Psoas muscle (tissue), 8 donors: Measurements from ENCODE around the gene SORBS2. TPM values are rescaled to one million over a fixed set of nuclear protein-coding genes. Genes with fewer than 3 reads are reported as not detected.

Experiments
- ATAC-seq, 4 donors: fragments of 200-7000 bp; cut with Tn5 transposase; one replicate each; pipeline ENCODE4 v1.9.1; 2020; ENCODE audit warnings: moderate library complexity in 3 of 4, mild to moderate bottlenecking in 2 of 4
- DNase-seq, 2 donors: peaks; one replicate each; pipeline ENCODE4 v3.0.0-alpha.2; 2020
- H3K27ac ChIP-seq: fragments of 200-600 bp; one replicate; pipeline ENCODE4 v1.8.0; 2022
- H3K27me3 ChIP-seq, 3 donors: fragments of 200-600 bp in 1 of 3; one replicate each; pipeline versions ENCODE4 v1.6.1 to v1.8.0; 2013 to 2022; ENCODE audit warnings: low read length in 2 of 3, mild to moderate bottlenecking in 2 of 3, moderate library complexity in 1 of 3; ENCODE audit not compliant: insufficient read depth in 3 of 3
- H3K36me3 ChIP-seq, 2 donors: fragments of 200-600 bp in 1 of 2; one replicate each; pipeline versions ENCODE4 v1.6.1 to v1.8.0; 2013 to 2022; ENCODE audit warnings: low read depth in 1 of 2, mild to moderate bottlenecking in 1 of 2, moderate library complexity in 1 of 2; ENCODE audit not compliant: insufficient read depth in 1 of 2
- H3K4me1 ChIP-seq: fragments of 200-600 bp; one replicate; pipeline ENCODE4 v1.8.0; 2022
- H3K4me3 ChIP-seq: fragments of 200-600 bp; one replicate; pipeline ENCODE4 v1.8.0; 2022; ENCODE audit warnings: mild to moderate bottlenecking
- H3K9me3 ChIP-seq: fragments of 200-600 bp; one replicate; pipeline ENCODE4 v1.8.0; 2022
- WGBS, 3 donors: extraction: QIAGEN DNeasy Blood & Tissue Kit; methylation state at CpG; one replicate each; pipeline versions ENCODE4 v1.1.6 to v1.1.7; 2013; 5-methylcytosine and 5-hydroxymethylcytosine counted together
- intact Hi-C, 2 donors: fragments of 100-400 bp; cut with DNase I; formaldehyde crosslinking; loops; one replicate each; pipeline versions ENCODE4 v1.11.0 to v1.14.2; 2022
- polyA plus RNA-seq, 3 donors: library from polyadenylated mRNA; stranded (reverse); fragments of 200-250 nt; gene quantifications; one replicate each; pipeline ENCODE4 v1.2.3, GENCODE V29; 2013
- total RNA-seq, 4 donors: library from RNA; stranded (reverse); fragmentation: NEBNext Ultra II Directional in 2 of 4; extraction: Animal tissue kit (Norgen Biotek cat#: 25700) in 2 of 4; gene quantifications; one replicate each; pipeline versions ENCODE4 v1.2.1 to v1.2.4, GENCODE V29; 2021 to 2023
- TF ChIP-seq, protein P1 (sequence below): fragments of 200-600 bp; IDR thresholded peaks from one replicate; pipeline ENCODE4 v1.8.0; 2022; ENCODE audit warnings: antibody characterized with exemption
- donor health status: healthy with polysubstance abuse.
- donor health status: DM: no; HTN: no; CAD: no; lungs with moderate emphysema.
- donor health status: Bipolar disorder and iron deficiency.
- donor health status: healthy.
- donor health status: DM: yes; HTN: yes; CAD: no.
- donor health status: DM: no; HTN: no; CAD: no.
- donor health status: DM: no; HTN: no; CAD: no.
- donor health status: DM: yes; HTN: yes; CAD: no.

The SORBS2 gene
- total and polyA plus RNA-seq, 7 donors: 2.5 to 30.4 (median 7.2) TPM

DNA sequence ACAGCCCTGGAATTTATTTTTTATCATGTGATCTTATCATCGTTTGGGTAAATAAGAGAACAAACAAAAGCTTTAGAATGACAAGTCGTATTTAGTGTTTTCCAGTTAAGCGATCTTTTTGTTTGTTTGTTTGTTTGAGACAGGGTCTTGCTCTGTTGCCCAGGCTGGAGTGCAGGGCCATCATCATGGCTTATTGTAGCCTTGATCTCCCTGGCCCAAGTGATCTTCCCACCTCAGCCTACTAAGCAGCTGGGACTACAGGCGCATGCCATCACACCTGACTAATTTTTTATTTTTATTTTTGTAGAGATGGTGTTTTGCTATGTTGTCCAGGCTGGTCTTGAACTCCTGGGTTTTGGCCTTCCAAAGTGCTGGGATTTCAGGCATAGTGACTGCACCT is 219.6 kb downstream of the SORBS2 start:
- WGBS, 3 donors: 90 to 94% (median 93%) methylated on average over 4 of the region's 4 CpGs
- intact Hi-C loops: loop anchor here (2.0 to 10.0 kb wide), 4 partner anchors 122 to 378 kb away; partner anchors contain the start of genes ANKRD37 (in 2 of the 2), LRP2BP (in 2 of the 2) and CCDC110 (in 1 of the 2)
- no peaks in the 10 kb centered on the region for H3K9me3 ChIP-seq
- H3K4me1 ChIP-seq: peaks cover 28% of the 10 kb centered on the region
- TF ChIP-seq, protein P1, sequence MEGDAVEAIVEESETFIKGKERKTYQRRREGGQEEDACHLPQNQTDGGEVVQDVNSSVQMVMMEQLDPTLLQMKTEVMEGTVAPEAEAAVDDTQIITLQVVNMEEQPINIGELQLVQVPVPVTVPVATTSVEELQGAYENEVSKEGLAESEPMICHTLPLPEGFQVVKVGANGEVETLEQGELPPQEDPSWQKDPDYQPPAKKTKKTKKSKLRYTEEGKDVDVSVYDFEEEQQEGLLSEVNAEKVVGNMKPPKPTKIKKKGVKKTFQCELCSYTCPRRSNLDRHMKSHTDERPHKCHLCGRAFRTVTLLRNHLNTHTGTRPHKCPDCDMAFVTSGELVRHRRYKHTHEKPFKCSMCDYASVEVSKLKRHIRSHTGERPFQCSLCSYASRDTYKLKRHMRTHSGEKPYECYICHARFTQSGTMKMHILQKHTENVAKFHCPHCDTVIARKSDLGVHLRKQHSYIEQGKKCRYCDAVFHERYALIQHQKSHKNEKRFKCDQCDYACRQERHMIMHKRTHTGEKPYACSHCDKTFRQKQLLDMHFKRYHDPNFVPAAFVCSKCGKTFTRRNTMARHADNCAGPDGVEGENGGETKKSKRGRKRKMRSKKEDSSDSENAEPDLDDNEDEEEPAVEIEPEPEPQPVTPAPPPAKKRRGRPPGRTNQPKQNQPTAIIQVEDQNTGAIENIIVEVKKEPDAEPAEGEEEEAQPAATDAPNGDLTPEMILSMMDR: no peak
- ATAC-seq (peak in 3 of 4 donors; percentile 36 to 53 (median 43)), DNase-seq (no peak)
- H3K27me3 ChIP-seq: no peaks in the 10 kb centered on the region
- H3K36me3 ChIP-seq: no peaks in the 10 kb centered on the region
- peak overlapping the region; percentile 75 for H3K27ac ChIP-seq
- H3K4me3 ChIP-seq: no peak overlapping the region

DNA sequence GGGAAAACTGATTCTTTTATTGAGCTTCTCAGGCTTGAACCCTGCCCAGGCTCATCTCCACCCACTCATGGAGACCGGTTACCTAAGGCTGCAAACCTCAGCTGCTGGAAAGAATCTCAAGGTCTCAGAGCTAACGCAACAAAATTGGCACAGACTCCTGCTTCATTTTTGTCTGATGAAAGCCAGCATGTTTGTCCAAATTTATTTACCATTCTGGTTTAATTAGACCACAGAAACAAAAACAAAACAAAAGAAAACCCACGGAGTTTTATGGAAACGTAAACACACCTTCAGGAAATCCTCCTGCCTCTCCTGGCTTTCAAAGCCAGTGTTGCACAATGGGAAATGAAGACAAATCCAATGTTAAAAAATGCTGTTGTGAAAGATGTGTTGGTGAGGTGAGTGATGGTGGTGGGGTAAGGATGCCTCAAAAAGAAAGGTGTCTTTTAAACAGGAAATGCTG is 220.3 kb downstream of the SORBS2 start:
- DNase-seq (no peak), ATAC-seq (peak in 3 of 4 donors; percentile 31 to 49 (median 40))
- H3K27me3 ChIP-seq: no peaks in the 10 kb centered on the region
- TF ChIP-seq, protein P1: no peak
- 18 to 29% (median 25%) methylated on average over 4 of the region's 4 CpGs for WGBS, 3 donors
- intact Hi-C loops: loop anchor here (2.0 to 10.0 kb wide), 4 partner anchors 121 to 377 kb away; partner anchors contain the start of genes ANKRD37 (in 2 of the 2), LRP2BP (in 2 of the 2) and CCDC110 (in 1 of the 2)
- peak overlapping the region; percentile 16 for H3K4me3 ChIP-seq
- H3K9me3 ChIP-seq: no peaks in the 10 kb centered on the region
- H3K36me3 ChIP-seq: no peaks in the 10 kb centered on the region
- H3K4me1 ChIP-seq: peaks cover 28% of the 10 kb centered on the region
- H3K27ac ChIP-seq: peak overlapping the region; percentile 75

DNA sequence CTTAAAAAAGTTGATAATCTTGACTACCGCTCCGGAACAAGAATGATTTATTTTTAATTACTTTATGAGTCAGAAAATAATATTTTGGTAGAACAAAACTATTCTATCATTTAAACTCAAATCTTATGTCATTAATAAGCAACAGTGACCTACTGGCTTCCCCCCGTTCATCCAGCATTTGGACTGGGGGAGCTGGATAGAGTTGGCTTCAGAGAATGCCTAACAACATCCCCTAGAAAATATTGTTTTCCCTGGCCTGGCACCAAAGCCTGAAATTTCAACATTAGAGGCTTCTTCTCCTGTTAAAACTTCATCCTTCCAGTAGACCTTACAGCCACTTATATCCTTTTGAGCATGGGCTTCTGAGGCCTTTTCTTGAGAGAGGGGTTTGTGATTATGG is 221.0 kb downstream of the SORBS2 start:
- H3K27ac ChIP-seq: peak overlapping the region; percentile 75
- DNase-seq (no peak), ATAC-seq (no peak)
- no peaks in the 10 kb centered on the region for H3K36me3 ChIP-seq
- intact Hi-C loops: loop anchor here (5.0 to 10.0 kb wide), 3 partner anchors 194 to 376 kb away; partner anchors contain the start of genes ANKRD37 (in 2 of the 2) and LRP2BP (in 2 of the 2)
- 73 to 86% (median 78%) methylated on average over 3 of the region's 3 CpGs for WGBS, 3 donors
- H3K4me3 ChIP-seq: no peak overlapping the region
- H3K27me3 ChIP-seq: no peaks in the 10 kb centered on the region
- H3K4me1 ChIP-seq: peaks cover 28% of the 10 kb centered on the region
- TF ChIP-seq, protein P1: no peak
- no peaks in the 10 kb centered on the region for H3K9me3 ChIP-seq

DNA sequence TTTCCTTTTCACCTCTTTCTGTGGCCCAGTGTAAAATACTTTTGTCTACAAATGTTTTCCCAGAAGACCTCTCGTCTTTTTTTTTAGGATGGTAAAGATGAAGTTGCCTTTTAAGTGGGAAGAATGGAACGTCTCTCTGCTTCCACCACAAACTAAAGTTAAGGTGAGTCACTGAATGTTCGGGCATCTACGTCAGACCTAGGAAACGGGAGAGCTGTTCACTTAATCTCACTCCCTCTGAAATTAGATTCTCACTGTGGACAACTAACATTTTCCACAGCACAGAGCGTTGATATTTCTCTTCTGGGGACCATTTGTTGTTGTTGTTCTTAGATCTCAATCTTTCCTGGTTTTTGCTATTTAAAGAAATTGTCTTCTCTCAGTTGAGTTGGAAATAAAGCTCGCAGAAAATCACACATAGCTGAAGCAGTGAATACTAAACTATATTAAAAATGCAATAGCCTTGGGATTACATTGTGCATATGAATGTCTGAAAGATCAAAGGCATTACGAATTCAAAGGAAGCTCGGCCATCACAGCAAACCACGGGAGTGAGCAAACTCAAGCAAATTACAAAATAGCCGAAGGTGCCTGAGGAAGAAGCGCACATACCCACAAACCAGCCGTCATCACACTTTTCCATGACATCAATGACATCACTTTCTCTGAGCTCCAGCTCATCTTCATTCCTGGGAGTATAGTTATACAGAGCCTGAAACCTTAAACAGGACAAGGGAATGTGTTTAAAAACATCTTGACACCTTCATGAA is 222.7 kb downstream of the SORBS2 start:
- DNase-seq: no peak
- H3K9me3 ChIP-seq: no peaks in the 10 kb centered on the region
- no peaks in the 10 kb centered on the region for H3K36me3 ChIP-seq
- TF ChIP-seq, protein P1: no peak
- no peaks in the 10 kb centered on the region for H3K27me3 ChIP-seq
- H3K4me1 ChIP-seq: peaks cover 28% of the 10 kb centered on the region
- peak overlapping the region; percentile 12 for H3K4me3 ChIP-seq
- WGBS, 3 donors: 64 to 77% (median 67%) methylated on average over 13 of the region's 13 CpGs
- ATAC-seq: peak; percentile 64 to 77 (median 72)
- peak overlapping the region; percentile 82 for H3K27ac ChIP-seq
- intact Hi-C loops: no loop called here
